NT2/D1 (cell line): ENCODE results near the gene FBXO10.
"Not testable (repeated sequence)": the region's sequence is repeated elsewhere in the genome, so short reads cannot be mapped to it uniquely, and the experiment has no call there.

ENCODE experiments used
- SUZ12 ChIP-seq: IDR thresholded peaks from 2 replicates; pipeline ENCODE4 v1.6.1; 2011; ENCODE audit not compliant: insufficient read length, insufficient read depth; ENCODE audit errors: extremely low read depth
- YY1 ChIP-seq: IDR thresholded peaks from 2 replicates; pipeline ENCODE4 v1.6.1; 2011; ENCODE audit not compliant: insufficient read length, insufficient read depth
- ZNF274 ChIP-seq: IDR thresholded peaks from 2 replicates; pipeline ENCODE4 v1.6.1; 2011; ENCODE audit warnings: mild to moderate bottlenecking, low read depth, low read length

DNA sequence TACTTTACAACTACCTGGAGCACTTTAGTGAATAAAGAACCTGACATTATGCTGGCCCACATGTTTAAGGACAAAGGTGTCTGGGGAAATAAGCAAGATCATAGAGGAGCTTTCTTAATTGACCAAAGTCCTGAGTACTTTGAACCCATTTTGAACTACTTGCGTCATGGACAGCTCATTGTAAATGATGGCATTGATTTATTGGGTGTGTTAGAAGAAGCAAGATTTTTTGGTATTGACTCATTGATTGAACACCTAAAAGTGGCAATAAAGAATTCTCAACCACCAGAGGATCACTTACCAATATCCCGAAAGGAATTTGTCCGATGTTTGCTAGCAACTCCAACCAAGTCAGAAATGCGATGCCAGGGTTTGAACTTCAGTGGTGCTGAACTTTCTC is 98.7 kb downstream of the FBXO10 start:
- TF ChIP-seq YY1, SUZ12, ZNF274: not testable (repeated sequence)
